ENCODE results near the gene CDK15. TPM values are rescaled to one million over a fixed set of nuclear protein-coding genes. Genes with fewer than 3 reads are reported as not detected.
A peak's percentile ranks its signal among the peaks of the same experiment; 100 is the strongest.

The CDK15 gene
- total RNA-seq: not detected
- long read RNA-seq: 0 reads

DNA sequence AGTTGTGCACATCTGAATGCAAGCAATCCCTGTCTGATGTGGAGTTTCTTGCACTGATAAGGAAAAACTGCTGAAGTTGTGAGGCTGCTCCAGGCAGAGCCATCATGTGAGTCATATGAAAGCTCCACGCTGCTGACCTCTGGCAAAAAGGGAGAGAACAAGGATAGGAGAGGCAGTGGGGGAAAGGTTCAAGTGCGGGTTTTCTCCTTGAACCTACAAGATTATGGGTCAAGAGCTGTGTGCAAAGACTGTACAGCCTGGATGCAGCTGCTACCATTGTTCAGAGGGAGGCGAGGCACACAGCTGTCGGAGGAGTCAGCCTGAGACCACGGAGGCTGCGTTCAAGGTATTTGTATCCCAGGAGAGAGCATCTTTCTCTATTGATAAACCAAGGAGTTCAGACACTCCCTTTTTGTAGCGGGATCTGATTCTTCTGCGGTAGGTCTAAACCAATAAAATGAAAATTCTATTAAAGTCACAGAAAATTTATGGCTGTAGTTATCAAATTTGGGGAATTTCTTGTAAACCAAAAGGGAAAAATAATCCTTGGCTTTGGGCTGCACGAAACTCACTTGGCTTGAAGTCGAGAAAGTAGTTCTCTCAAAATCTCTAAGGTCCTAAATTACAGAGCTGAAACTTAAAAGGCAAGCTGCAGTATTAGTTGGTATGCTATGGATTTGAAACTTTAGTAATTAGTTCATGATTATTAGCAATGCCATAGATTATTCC lies at the start of gene CDK15:
Gene CDK15, plus strand, starts transcription at position 96 of the 729 bp plus-strand sequence. Its CDS starts 128 bp downstream, at position 224.
- Histone ChIP-seq H3K9me3 (no peaks in the 10 kb centered on the region), H3K4me1 (no peaks in the 10 kb centered on the region), H3K27me3 (no peaks in the 10 kb centered on the region), H3K4me3 (no peak within 1 kb of the TSS), H3K27ac (no peak within 1 kb of the TSS), H3K36me3 (no peaks in the 10 kb centered on the region)
- 66% methylated on average over 9 of the region's 10 CpGs for whole genome bisulfite sequencing (ENCODE audit: insufficient coverage, low coverage, low lambda C conversion rate, missing lambda C conversion rate)
- no peak for TF ChIP-seq POLR2A (IDR thresholded peaks at IDR 0.05)
- TF ChIP-seq, protein P1, sequence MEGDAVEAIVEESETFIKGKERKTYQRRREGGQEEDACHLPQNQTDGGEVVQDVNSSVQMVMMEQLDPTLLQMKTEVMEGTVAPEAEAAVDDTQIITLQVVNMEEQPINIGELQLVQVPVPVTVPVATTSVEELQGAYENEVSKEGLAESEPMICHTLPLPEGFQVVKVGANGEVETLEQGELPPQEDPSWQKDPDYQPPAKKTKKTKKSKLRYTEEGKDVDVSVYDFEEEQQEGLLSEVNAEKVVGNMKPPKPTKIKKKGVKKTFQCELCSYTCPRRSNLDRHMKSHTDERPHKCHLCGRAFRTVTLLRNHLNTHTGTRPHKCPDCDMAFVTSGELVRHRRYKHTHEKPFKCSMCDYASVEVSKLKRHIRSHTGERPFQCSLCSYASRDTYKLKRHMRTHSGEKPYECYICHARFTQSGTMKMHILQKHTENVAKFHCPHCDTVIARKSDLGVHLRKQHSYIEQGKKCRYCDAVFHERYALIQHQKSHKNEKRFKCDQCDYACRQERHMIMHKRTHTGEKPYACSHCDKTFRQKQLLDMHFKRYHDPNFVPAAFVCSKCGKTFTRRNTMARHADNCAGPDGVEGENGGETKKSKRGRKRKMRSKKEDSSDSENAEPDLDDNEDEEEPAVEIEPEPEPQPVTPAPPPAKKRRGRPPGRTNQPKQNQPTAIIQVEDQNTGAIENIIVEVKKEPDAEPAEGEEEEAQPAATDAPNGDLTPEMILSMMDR (IDR thresholded peaks at IDR 0.05): no peak
- intact Hi-C loops (cut with DNase I): no loop called here
- ATAC-seq (no peak), DNase-seq (no peak)

DNA sequence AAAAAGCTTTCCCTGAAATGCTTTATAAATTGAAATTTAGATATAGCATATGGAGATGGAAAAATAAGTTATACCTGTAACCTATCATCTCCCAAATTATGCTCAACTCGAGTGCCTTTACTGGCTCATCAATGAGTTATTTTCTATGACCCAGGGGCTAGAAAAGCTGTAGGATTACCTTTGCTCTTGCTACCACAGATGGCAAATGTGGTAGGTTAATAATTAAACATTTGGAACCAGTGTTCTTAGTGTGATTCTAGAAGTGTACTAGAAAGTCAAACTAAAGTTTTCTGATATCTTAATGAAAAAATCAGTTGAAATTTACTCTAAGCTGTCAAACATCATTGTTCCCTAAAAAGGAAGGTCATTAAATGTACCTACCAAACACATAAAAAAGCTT lies 48.1 kb upstream of the CDK15 start:
- TF ChIP-seq, protein P1 (IDR thresholded peaks at IDR 0.05): no peak
- no peak for TF ChIP-seq POLR2A (IDR thresholded peaks at IDR 0.05)
- ATAC-seq (peak; percentile 83 to 92 (median 89)), DNase-seq (no peak)
- Histone ChIP-seq H3K4me3 (peak overlapping the region in 2 of 3 donors; percentile 1 to 15), H3K4me1 (peaks cover 0 to 23% (median 7%) of the 10 kb centered on the region in 4 donors), H3K36me3 (peaks cover 0 to 11% (median 4%) of the 10 kb centered on the region in 4 donors), H3K27me3 (no peaks in the 10 kb centered on the region), H3K9me3 (no peaks in the 10 kb centered on the region), H3K27ac (peak overlapping the region in 2 of 3 donors; percentile 79 to 81)
- intact Hi-C loops (cut with DNase I): no loop called here
- 33% methylated on average over 1 of the region's 1 CpG for WGBS (ENCODE audit: insufficient coverage, low coverage, low lambda C conversion rate, missing lambda C conversion rate)

DNA sequence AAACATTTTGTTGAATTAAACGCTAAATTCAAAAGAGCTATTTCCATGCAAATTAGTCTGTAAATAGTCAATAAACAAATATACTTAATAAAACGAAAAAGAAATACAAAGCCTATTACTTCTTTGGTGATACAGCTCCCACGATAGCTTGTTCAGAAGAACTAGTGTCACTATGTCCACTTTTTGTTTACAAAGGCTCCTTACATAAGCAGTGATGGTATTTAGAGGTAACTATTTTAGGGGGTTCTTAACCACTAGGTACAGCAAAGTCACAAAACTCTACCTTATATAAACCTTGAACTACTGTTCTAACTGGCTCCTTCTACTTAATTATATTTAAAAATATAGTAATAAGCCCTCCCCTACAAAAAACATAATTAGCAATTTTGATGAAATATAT lies 47.5 kb upstream of the CDK15 start:
- Histone ChIP-seq H3K4me3 (peak overlapping the region in 2 of 3 donors; percentile 1 to 15), H3K27ac (peak overlapping the region in 2 of 3 donors; percentile 79 to 81), H3K4me1 (peaks cover 0 to 23% (median 7%) of the 10 kb centered on the region in 4 donors), H3K36me3 (peaks cover 0 to 11% (median 4%) of the 10 kb centered on the region in 4 donors), H3K9me3 (no peaks in the 10 kb centered on the region), H3K27me3 (no peaks in the 10 kb centered on the region)
- intact Hi-C loops (cut with DNase I): no loop called here
- ATAC-seq (peak; percentile 46 to 67 (median 59)), DNase-seq (no peak)
- WGBS (ENCODE audit: insufficient coverage, low coverage, low lambda C conversion rate, missing lambda C conversion rate): 37% methylated on average over 3 of the region's 3 CpGs
- TF ChIP-seq POLR2A (IDR thresholded peaks at IDR 0.05): no peak
- TF ChIP-seq, protein P1 (IDR thresholded peaks at IDR 0.05): no peak

DNA sequence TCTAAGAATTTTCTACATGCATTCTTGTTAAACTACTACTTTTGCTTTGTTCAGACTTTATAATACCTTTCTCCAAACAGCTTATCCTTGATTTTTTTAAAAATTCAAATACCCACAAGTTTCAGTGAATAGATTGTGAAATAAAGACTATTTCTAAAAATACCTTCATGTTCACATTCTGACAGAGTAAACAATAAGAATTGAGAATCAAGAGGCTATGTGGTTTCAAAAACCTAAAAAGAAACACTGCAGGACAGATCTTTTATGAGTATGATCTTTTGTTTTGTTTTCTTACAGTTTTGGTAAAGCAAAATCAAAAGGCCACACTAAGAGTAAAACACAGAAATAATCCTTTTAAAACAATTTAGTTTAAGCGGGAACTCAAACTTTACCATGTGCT lies 46.8 kb upstream of the CDK15 start:
- H3K27ac ChIP-seq: peak overlapping the region in 2 of 3 donors; percentile 79 to 81
- H3K36me3 ChIP-seq: peaks cover 0 to 11% (median 4%) of the 10 kb centered on the region in 4 donors
- WGBS (ENCODE audit: insufficient coverage, low coverage, low lambda C conversion rate, missing lambda C conversion rate): 93% methylated on average over 1 of the region's 1 CpG
- TF ChIP-seq, protein P1 (IDR thresholded peaks at IDR 0.05): no peak
- TF ChIP-seq POLR2A (IDR thresholded peaks at IDR 0.05): no peak
- DNase-seq: no peak
- H3K9me3 ChIP-seq: no peaks in the 10 kb centered on the region
- H3K4me1 ChIP-seq: peaks cover 0 to 23% (median 7%) of the 10 kb centered on the region in 4 donors
- H3K27me3 ChIP-seq: no peaks in the 10 kb centered on the region
- no peak overlapping the region for H3K4me3 ChIP-seq
- intact Hi-C loops (cut with DNase I): no loop called here
- ATAC-seq: peak in 2 of 4 donors; percentile 10 to 19

Data from right lobe of liver (tissue), 6 donors.